B cell (primary cell): Measurements from ENCODE around the gene CLCN1. TPM values are rescaled to one million over a fixed set of nuclear protein-coding genes. Genes with fewer than 3 reads are reported as not detected.

ENCODE experiments used
- ATAC-seq: fragments of 200-7000 bp; cut with Tn5 transposase; one replicate; pipeline ENCODE4 v1.10.0; 2021; ENCODE audit warnings: low read depth, mild to moderate bottlenecking, moderate number of reproducible peaks, moderate library complexity
- CTCF ChIA-PET: fragments of 350-600 bp; sonication (Branson Sonifier 250); formaldehyde crosslinking; loops from one replicate; lab custom pipeline; 2021; ENCODE audit warnings: antibody characterized with exemption, inconsistent platforms; lab: Charles Lee
- POLR2A ChIA-PET: fragments of 350-600 bp; sonication (Branson Sonifier 250); formaldehyde crosslinking; loops from one replicate; lab custom pipeline; 2021; ENCODE audit warnings: antibody characterized with exemption; lab: Charles Lee
- DNase-seq: peaks from one replicate; pipeline ENCODE4 v3.0.0; 2013
- H2AFZ ChIP-seq: 2 replicates; pipeline ENCODE4 v1.6.1; 2012; ENCODE audit warnings: mild to moderate bottlenecking, low read depth, low read length; ENCODE audit not compliant: insufficient read depth, poor library complexity, severe bottlenecking
- H3K27ac ChIP-seq, 2 donors: 1 replicate in 1 of 2; 2 replicates in 1 of 2; pipeline ENCODE4 v1.5.1; 2012 to 2013; ENCODE audit warnings: low read length in 2 of 2, mild to moderate bottlenecking in 2 of 2, moderate library complexity in 1 of 2
- H3K27me3 ChIP-seq, 4 experiments: fragments of 200-600 bp in 1 of 4; sonication (generic) in 1 of 4; replicated peaks in 1 of 4; 1 replicate in 2 of 4; 2 replicates in 2 of 4; pipeline versions ENCODE4 v1.6.1 to v1.7.0; 2013 to 2016; ENCODE audit warnings: low read length in 3 of 4, mild to moderate bottlenecking in 2 of 4, mixed read lengths in 1 of 4, moderate library complexity in 1 of 4; ENCODE audit not compliant: insufficient read depth in 4 of 4, control insufficient read depth in 3 of 4; ENCODE audit errors: control extremely low read depth in 1 of 4
- H3K36me3 ChIP-seq, 2 experiments: replicated peaks in 1 of 2; 1 replicate in 1 of 2; 2 replicates in 1 of 2; pipeline versions ENCODE4 v1.6.1 to v1.7.1; 2013; ENCODE audit warnings: low read length in 1 of 2; ENCODE audit not compliant: insufficient read depth in 2 of 2, control insufficient read depth in 1 of 2; ENCODE audit errors: control extremely low read depth in 1 of 2, extremely low read depth in 1 of 2
- H3K4me1 ChIP-seq, 2 donors: fragments of 200-600 bp in 1 of 2; sonication (generic) in 1 of 2; 1 replicate in 1 of 2; 2 replicates in 1 of 2; pipeline versions ENCODE4 v1.5.1 to v1.6.1; 2013 to 2017; ENCODE audit warnings: low read length in 2 of 2; ENCODE audit not compliant: control insufficient read depth in 2 of 2, insufficient read depth in 2 of 2
- H3K4me2 ChIP-seq: replicated peaks from 2 replicates; pipeline ENCODE3; 2012; ENCODE audit warnings: mild to moderate bottlenecking, low read depth, low read length; ENCODE audit not compliant: poor library complexity, severe bottlenecking
- H3K4me3 ChIP-seq, 5 experiments: fragments of 200-600 bp in 1 of 5; sonication (generic) in 1 of 5; 1 replicate in 3 of 5; 2 replicates in 2 of 5; pipeline versions ENCODE4 v1.5.1 to v1.7.0; 2011 to 2016; ENCODE audit warnings: low read length in 4 of 5, mild to moderate bottlenecking in 4 of 5, low read depth in 2 of 5, control low read depth in 1 of 5, moderate library complexity in 1 of 5; ENCODE audit not compliant: insufficient read depth in 1 of 5; ENCODE audit errors: control extremely low read depth in 1 of 5, extremely low read depth in 1 of 5
- H3K79me2 ChIP-seq: fragments of 200-600 bp; sonication (generic); one replicate; pipeline ENCODE4 v1.6.0; 2016; ENCODE audit warnings: low read length; ENCODE audit not compliant: control insufficient read depth, insufficient read depth
- H3K9ac ChIP-seq: fragments of 200-600 bp; sonication (generic); 2 replicates; pipeline ENCODE4 v1.6.1; 2017; ENCODE audit warnings: mild to moderate bottlenecking, low read length, moderate library complexity
- H3K9me3 ChIP-seq, 3 donors: one replicate each; pipeline versions ENCODE4 v1.6.1 to v1.7.1; 2013; ENCODE audit warnings: low read length in 2 of 3; ENCODE audit not compliant: control insufficient read depth in 2 of 3, insufficient read depth in 1 of 3; ENCODE audit errors: control extremely low read depth in 1 of 3
- H4K20me1 ChIP-seq: 2 replicates; pipeline ENCODE4 v1.6.0; 2012; ENCODE audit warnings: mild to moderate bottlenecking, low read length; ENCODE audit not compliant: insufficient read depth, control insufficient read depth, poor library complexity, severe bottlenecking
- H3K27ac Mint-ChIP-seq: one replicate; pipeline ENCODE4 v1.8.0; 2021; ENCODE audit warnings: mixed read lengths
- H3K27me3 Mint-ChIP-seq: one replicate; pipeline ENCODE4 v1.8.0; 2021; ENCODE audit warnings: mixed read lengths
- H3K4me1 Mint-ChIP-seq: one replicate; pipeline ENCODE4 v1.8.0; 2021; ENCODE audit warnings: mixed read lengths
- H3K4me3 Mint-ChIP-seq: one replicate; pipeline ENCODE4 v1.8.0; 2021; ENCODE audit warnings: mixed read lengths
- H3K9me3 Mint-ChIP-seq: one replicate; pipeline ENCODE4 v1.8.0; 2022; ENCODE audit warnings: mixed read lengths; ENCODE audit not compliant: insufficient read depth
- EZH2 ChIP-seq: IDR thresholded peaks from 2 replicates; pipeline ENCODE4 v1.6.1; 2012; ENCODE audit warnings: borderline replicate concordance, low read depth, mild to moderate bottlenecking, moderate library complexity, low read length; ENCODE audit not compliant: insufficient read depth, poor library complexity, severe bottlenecking
- WGBS: methylation state at CpG from one replicate; pipeline ENCODE4 v1.1.5; 2013; ENCODE audit warnings: missing lambda C conversion rate; ENCODE audit not compliant: insufficient coverage; 5-methylcytosine and 5-hydroxymethylcytosine counted together
- intact Hi-C: fragments of 100-400 bp; cut with micrococcal nuclease; formaldehyde crosslinking; loops from one replicate; pipeline ENCODE4 v1.10.0; 2022
- polyA plus RNA-seq: library from polyadenylated mRNA; depleted of rRNA; stranded (reverse); fragments of >200 nt; gene quantifications from 2 replicates; pipeline ENCODE4 v1.2.3, GENCODE V29; 2012
- total RNA-seq, 2 donors: library from RNA; stranded (reverse); fragments of 120-200 nt in 1 of 2; gene quantifications; 1 replicate in 1 of 2; 2 replicates in 1 of 2; pipeline versions ENCODE4 v1.2.3 to v1.2.4, GENCODE V29; 2013 to 2022
- TF ChIP-seq, protein P1 (sequence below): fragments of 200-600 bp; IDR thresholded peaks from one replicate; pipeline ENCODE4 v1.8.0; 2022; ENCODE audit warnings: antibody characterized with exemption, mild to moderate bottlenecking

CLCN1 gene
- total and polyA plus RNA-seq, 2 donors (not counting 1 experiment from before 2014, with no cell fraction given): not detected

DNA sequence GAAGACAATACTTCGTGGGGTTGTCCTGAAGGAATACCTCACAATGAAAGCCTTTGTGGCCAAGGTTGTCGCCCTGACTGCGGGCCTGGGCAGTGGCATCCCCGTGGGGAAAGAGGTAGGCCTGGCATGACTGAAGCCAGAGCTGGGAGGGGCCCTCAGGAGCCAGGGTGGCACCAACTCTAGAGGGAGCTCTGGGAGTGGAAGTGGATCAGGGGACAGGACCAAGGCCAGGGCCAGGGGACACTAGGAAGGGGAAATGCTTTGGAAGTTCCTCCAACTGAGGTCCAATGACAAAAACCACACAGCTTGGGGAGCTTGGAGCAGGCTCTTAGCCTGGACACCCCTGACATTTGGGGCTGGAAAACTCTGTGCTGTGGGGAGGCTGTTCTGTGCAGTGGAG is 5.8 kb downstream of the CLCN1 start:
- Histone ChIP-seq H2AFZ (no peak overlapping the region), H4K20me1 (no peaks in the 10 kb centered on the region), H3K4me1 (peaks cover 11 to 22% of the 10 kb centered on the region in 2 donors), H3K27ac (no peak overlapping the region), H3K79me2 (no peaks in the 10 kb centered on the region), H3K36me3 (no peaks in the 10 kb centered on the region), H3K4me2 (no peak overlapping the region), H3K9ac (no peak overlapping the region), H3K9me3 (no peaks in the 10 kb centered on the region), H3K27me3 (peaks cover 0 to 2% (median 0%) of the 10 kb centered on the region in 4 experiments), H3K4me3 (no peak overlapping the region)
- CTCF ChIA-PET: interaction anchor here (0.9 kb wide), 1 partner anchor 8 kb away, joined by 3 read pairs; no protein-coding TSS in a partner anchor
- no peak for ATAC-seq
- DNase-seq: no peak
- Mint-ChIP-seq H3K27ac (no peak overlapping the region), H3K4me1 (peaks cover 25% of the 10 kb centered on the region), H3K9me3 (no peaks in the 10 kb centered on the region), H3K27me3 (no peaks in the 10 kb centered on the region), H3K4me3 (no peak overlapping the region)
- POLR2A ChIA-PET: no interaction called here
- 96% methylated on average over 4 of the region's 4 CpGs for WGBS
- TF ChIP-seq, protein P1, sequence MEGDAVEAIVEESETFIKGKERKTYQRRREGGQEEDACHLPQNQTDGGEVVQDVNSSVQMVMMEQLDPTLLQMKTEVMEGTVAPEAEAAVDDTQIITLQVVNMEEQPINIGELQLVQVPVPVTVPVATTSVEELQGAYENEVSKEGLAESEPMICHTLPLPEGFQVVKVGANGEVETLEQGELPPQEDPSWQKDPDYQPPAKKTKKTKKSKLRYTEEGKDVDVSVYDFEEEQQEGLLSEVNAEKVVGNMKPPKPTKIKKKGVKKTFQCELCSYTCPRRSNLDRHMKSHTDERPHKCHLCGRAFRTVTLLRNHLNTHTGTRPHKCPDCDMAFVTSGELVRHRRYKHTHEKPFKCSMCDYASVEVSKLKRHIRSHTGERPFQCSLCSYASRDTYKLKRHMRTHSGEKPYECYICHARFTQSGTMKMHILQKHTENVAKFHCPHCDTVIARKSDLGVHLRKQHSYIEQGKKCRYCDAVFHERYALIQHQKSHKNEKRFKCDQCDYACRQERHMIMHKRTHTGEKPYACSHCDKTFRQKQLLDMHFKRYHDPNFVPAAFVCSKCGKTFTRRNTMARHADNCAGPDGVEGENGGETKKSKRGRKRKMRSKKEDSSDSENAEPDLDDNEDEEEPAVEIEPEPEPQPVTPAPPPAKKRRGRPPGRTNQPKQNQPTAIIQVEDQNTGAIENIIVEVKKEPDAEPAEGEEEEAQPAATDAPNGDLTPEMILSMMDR: no peak
- TF ChIP-seq EZH2: no peak
- intact Hi-C loops: loop anchor here (10.0 kb wide), 1 partner anchor 53 kb away; no protein-coding TSS in a partner anchor

DNA sequence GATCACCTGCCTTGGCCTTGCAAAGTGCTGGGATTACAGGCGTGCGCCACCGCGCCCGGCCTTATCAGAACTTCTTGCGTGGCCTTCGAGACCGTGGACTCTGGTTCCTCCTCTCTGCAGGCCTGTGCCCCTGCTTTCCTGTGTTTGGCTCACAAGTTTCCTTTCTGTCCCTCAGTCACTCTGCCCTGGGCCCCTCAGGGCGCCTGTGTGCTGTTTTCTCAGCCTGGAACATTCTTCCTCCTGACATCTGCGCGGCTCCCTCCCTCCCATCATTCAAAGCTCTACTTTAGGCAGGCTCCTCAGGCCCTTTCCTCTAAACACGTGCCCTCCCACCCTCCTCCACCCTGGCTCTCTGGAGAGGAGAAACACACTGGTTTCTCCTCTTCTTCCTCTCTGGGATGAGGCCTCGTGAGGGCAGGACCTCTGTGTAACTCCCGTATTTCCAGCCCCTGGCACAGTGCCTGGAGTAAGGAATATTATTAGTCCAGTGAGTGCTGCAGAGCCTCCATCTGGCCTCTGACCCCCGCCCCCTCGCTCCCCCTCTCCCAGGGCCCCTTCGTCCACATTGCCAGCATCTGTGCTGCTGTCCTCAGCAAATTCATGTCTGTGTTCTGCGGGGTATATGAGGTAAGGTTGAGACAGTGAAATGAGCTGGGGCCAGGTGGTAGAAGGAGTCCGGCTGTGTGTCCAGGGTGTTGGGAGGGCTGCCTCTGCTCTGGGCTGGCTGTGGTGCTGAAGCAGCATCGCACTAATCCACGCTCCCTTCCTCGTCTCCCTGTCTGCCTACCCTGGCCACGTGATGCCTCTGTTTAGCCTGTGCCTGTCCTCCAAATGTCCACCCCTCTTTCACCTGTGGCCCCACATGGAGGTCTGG is 7.1 kb downstream of the CLCN1 start:
- TF ChIP-seq, protein P1: no peak
- no peak for TF ChIP-seq EZH2
- Mint-ChIP-seq H3K9me3 (no peaks in the 10 kb centered on the region), H3K27me3 (no peaks in the 10 kb centered on the region), H3K4me3 (no peak overlapping the region), H3K4me1 (peaks cover 31% of the 10 kb centered on the region), H3K27ac (no peak overlapping the region)
- no peaks in the 10 kb centered on the region for H3K36me3 ChIP-seq
- POLR2A ChIA-PET: interaction anchor here (0.7 kb wide), 1 partner anchor 21 kb away, joined by 3 read pairs; no protein-coding TSS in a partner anchor
- no peak overlapping the region for H3K9ac ChIP-seq
- H4K20me1 ChIP-seq: no peaks in the 10 kb centered on the region
- peaks cover 12 to 27% of the 10 kb centered on the region in 2 donors for H3K4me1 ChIP-seq
- no peak overlapping the region for H3K27ac ChIP-seq
- H3K4me3 ChIP-seq: no peak overlapping the region
- no peaks in the 10 kb centered on the region for H3K79me2 ChIP-seq
- H3K9me3 ChIP-seq: no peaks in the 10 kb centered on the region
- intact Hi-C loops: loop anchor here (10.0 kb wide), 1 partner anchor 52 kb away; no protein-coding TSS in a partner anchor
- H2AFZ ChIP-seq: no peak overlapping the region
- H3K27me3 ChIP-seq: peaks cover 0 to 2% (median 0%) of the 10 kb centered on the region in 4 experiments
- CTCF ChIA-PET: no interaction called here
- WGBS: 86% methylated on average over 19 of the region's 23 CpGs
- DNase-seq: no peak
- no peak overlapping the region for H3K4me2 ChIP-seq
- no peak for ATAC-seq
